HG03139 (cell line): ENCODE measurements around the gene CIROP.

Experiments
- ATAC-seq: cut with Tn5 transposase; IDR thresholded peaks from one replicate; pipeline ENCODE4 v1.9.1; 2021; ENCODE audit not compliant: unreplicated experiment

The CIROP gene

DNA sequence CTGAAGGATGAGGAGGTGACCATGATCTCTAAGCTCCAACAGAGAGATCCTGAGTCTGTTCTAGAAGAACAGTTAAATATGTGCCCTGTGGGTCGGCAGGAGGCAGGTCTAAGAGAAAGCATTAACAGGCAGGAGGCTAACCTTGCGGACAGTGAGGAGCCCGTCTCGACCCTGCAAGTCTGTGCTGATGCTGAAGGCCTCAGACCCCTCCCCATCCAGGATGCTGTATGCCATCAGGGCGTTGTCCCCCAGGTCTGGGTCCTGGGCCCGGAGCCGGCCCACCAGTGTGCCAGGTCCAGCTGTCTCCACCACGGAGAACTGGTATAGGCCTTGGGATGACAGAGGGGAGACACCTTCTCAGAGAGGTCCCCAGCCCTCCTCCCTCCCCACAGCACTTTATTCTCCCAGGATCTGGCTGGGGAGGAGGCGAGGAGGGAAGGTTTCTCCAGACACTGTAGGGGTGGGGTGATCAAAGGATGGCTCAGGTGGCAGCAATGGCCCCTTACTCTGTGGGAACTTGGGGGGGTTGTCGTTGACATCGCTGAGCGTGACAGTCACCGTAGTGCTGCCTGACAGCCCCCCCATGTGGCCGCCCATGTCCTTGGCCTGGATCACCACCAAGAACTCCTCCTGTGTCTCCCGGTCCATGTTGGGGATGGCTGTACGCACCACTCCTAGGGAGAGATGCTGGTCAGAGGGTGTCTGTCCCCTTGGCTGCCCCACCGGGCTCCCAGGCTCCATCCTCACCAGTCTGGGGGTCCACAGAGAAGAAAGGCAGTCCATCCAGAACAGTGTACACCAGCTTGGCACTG lies 50.6 kb downstream of the CIROP start:
- ATAC-seq = no peak

DNA sequence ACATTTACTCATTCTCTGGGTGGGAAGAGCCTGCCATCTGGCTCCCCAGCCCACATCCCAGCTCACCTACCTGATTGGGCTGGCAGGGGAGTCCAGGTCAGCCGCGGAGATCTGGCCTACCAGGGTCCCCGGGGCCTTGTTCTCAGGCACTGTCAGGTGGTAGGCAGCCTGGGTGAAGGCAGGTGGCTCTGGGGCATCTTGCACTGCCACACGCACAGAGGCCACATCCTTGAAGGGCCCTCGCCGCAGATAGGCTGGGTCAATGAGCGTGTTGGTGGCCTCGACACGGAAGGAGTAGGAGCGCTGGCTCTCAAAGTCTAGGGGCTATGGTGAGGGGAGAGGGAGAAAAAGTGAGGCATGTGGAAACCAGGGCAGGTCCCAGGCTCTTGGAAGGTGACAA lies 51.4 kb downstream of the CIROP start:
- ATAC-seq = no peak

GRCh38 chr14:23052671-23053070 lies 52.1 kb downstream of the CIROP start:
- no peak for ATAC-seq

GRCh38 chr14:23052182-23052623 lies 52.6 kb downstream of the CIROP start:
- ATAC-seq = no peak

DNA sequence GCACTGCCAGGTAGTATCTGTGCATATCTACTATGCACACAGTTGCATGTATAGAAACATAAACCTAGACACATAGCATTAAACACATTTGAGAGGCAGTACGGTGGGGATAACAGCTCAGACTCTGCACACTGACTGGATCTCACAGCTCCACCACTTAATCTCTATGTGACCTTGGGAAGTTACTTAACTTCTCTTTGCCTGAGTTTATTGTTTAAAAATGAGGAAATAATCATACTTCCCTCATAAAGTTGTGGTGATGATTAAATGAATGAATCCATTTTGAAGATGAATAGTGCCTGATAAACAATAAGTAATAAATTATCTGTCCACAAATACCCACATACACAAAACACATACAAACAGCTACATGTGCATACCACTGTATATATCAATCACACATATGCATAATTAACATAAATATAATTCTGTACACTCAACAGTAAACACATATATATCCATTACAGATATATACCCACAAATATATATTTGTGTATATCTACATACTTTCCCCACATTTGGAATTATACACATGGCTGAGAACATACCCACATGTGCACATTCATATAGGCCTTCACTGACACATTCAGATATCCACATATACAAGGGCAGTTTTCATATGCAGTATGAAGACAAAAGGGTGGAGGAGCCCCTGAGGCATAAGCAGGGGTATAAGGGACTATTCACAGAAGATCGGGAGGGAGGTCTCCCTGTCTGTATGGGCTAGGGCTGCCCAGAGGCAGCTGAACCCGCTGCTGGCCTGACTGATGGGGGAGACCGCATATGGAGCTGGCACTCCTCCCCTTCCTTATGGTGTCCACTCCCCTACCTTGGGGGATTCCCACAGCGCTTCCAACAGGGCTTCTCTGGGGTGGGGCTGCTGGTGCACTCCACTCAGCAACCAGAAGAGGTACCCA lies 53.4 kb downstream of the CIROP start:
- no peak for ATAC-seq
